Stimulated activated naive CD8-positive, alpha-beta T cell treated with anti-CD3 and anti-CD28 coated beads, Interleukin-15, Interleukin-2, amounts not matched to agents 100 U/mL and 50 U/mL, for 24 hours (primary cell): ENCODE results near the gene CTNNBIP1.

ENCODE experiments used
- ATAC-seq: fragments of 150-1000 bp; cut with Tn5 transposase; one replicate; pipeline ENCODE4 v1.10.0; 2021
- DNase-seq: peaks from one replicate; pipeline ENCODE4 v3.0.0; 2021

Gene CTNNBIP1

GRCh38 chr1:9877962-9878361, 32.1 kb downstream of the CTNNBIP1 start:
- DNase-seq (no peak), ATAC-seq (no peak)

- no peak for DNase-seq
- no peak for ATAC-seq
Observed at GRCh38 chr1:9875636-9876000, 34.5 kb downstream of the CTNNBIP1 start.

GRCh38 chr1:9874959-9875635, 35.0 kb downstream of the CTNNBIP1 start:
- peak; percentile 80 for DNase-seq
- ATAC-seq, result peak; percentile 85

GRCh38 chr1:9874412-9874811, 35.7 kb downstream of the CTNNBIP1 start:
- DNase-seq (no peak), ATAC-seq (no peak)

- ATAC-seq (no peak), DNase-seq (no peak)
Observed at GRCh38 chr1:9873992-9874391, 36.1 kb downstream of the CTNNBIP1 start.

- ATAC-seq (no peak), DNase-seq (no peak)
Observed at GRCh38 chr1:9873385-9873784, 36.7 kb downstream of the CTNNBIP1 start.

- no peak for DNase-seq
- ATAC-seq, result no peak
Observed at GRCh38 chr1:9872430-9873165, 37.5 kb downstream of the CTNNBIP1 start.

GRCh38 chr1:9871707-9872425, 38.2 kb downstream of the CTNNBIP1 start:
- no peak for ATAC-seq
- DNase-seq, result no peak

- no peak for DNase-seq
- no peak for ATAC-seq
Observed at GRCh38 chr1:9871021-9871420, 39.0 kb downstream of the CTNNBIP1 start.

- ATAC-seq (no peak), DNase-seq (no peak)
Observed at GRCh38 chr1:9870572-9870971, 39.5 kb downstream of the CTNNBIP1 start.

GRCh38 chr1:9869831-9870251, 40.2 kb downstream of the CTNNBIP1 start:
- ATAC-seq (no peak), DNase-seq (no peak)

- DNase-seq (no peak), ATAC-seq (no peak)
Observed at GRCh38 chr1:9868244-9868590, 41.9 kb downstream of the CTNNBIP1 start.

GRCh38 chr1:9867408-9868243, 42.4 kb downstream of the CTNNBIP1 start:
- peak; percentile 90 for DNase-seq

GRCh38 chr1:9866836-9867235, 43.2 kb downstream of the CTNNBIP1 start:
- DNase-seq, result no peak
- no peak for ATAC-seq

More at GRCh38 chr1:9867408-9868243, 42.4 kb downstream of the CTNNBIP1 start:
- peak; percentile 94 for ATAC-seq

- ATAC-seq, result no peak
- no peak for DNase-seq
Observed at GRCh38 chr1:9865724-9866123, 44.3 kb downstream of the CTNNBIP1 start.

- no peak for DNase-seq
- ATAC-seq, result no peak
Observed at GRCh38 chr1:9863371-9863770, 46.7 kb downstream of the CTNNBIP1 start.

- DNase-seq, result no peak
- no peak for ATAC-seq
Observed at GRCh38 chr1:9861360-9861759, 48.7 kb downstream of the CTNNBIP1 start.

- DNase-seq (no peak), ATAC-seq (no peak)
Observed at GRCh38 chr1:9860887-9861286, 49.2 kb downstream of the CTNNBIP1 start.

GRCh38 chr1:9859281-9860014, 50.6 kb downstream of the CTNNBIP1 start:
- ATAC-seq (no peak), DNase-seq (no peak)

GRCh38 chr1:9858293-9859035, 51.6 kb downstream of the CTNNBIP1 start:
- ATAC-seq, result peak; percentile 57
- DNase-seq, result no peak

GRCh38 chr1:9855186-9855585, 54.9 kb downstream of the CTNNBIP1 start:
- ATAC-seq, result no peak
- no peak for DNase-seq
